HG03039 (cell line): ENCODE results near the gene DENND1A.
"Not testable (repeated sequence)": the region's sequence is repeated elsewhere in the genome, so short reads cannot be mapped to it uniquely, and the experiment has no call there.

Source experiments
- ATAC-seq: cut with Tn5 transposase; IDR thresholded peaks from one replicate; pipeline ENCODE4 v1.9.1; 2021; ENCODE audit warnings: mild to moderate bottlenecking, moderate library complexity; ENCODE audit not compliant: unreplicated experiment

Gene DENND1A

GRCh38 chr9:123742009-123742767 is 187.7 kb downstream of the DENND1A start:
- ATAC-seq, result no peak

GRCh38 chr9:123741214-123741613 is 188.7 kb downstream of the DENND1A start:
- no peak for ATAC-seq

GRCh38 chr9:123739902-123740301 is 190.0 kb downstream of the DENND1A start:
- ATAC-seq, result no peak

- ATAC-seq, result no peak
Measured at GRCh38 chr9:123739387-123739786, 190.5 kb downstream of the DENND1A start.

GRCh38 chr9:123738648-123739047 is 191.3 kb downstream of the DENND1A start:
- no peak for ATAC-seq

GRCh38 chr9:123735376-123735775 is 194.6 kb downstream of the DENND1A start:
- no peak for ATAC-seq

GRCh38 chr9:123728571-123728970 is 201.4 kb downstream of the DENND1A start:
- ATAC-seq, result not testable (repeated sequence)

- ATAC-seq, result no peak
Measured at GRCh38 chr9:123727332-123727731, 202.6 kb downstream of the DENND1A start.

GRCh38 chr9:123725389-123725788 is 204.5 kb downstream of the DENND1A start:
- no peak for ATAC-seq

GRCh38 chr9:123724211-123724796 is 205.6 kb downstream of the DENND1A start:
- no peak for ATAC-seq

- ATAC-seq, result no peak
Measured at GRCh38 chr9:123723135-123723875, 206.6 kb downstream of the DENND1A start.

GRCh38 chr9:123722378-123722777 is 207.5 kb downstream of the DENND1A start:
- ATAC-seq, result no peak

- ATAC-seq, result no peak
Measured at GRCh38 chr9:123718188-123718587, 211.7 kb downstream of the DENND1A start.

- no peak for ATAC-seq
Measured at GRCh38 chr9:123717581-123718175, 212.2 kb downstream of the DENND1A start.

GRCh38 chr9:123716339-123716945 is 213.5 kb downstream of the DENND1A start:
- ATAC-seq, result no peak

- ATAC-seq, result no peak
Measured at GRCh38 chr9:123715258-123715657, 214.7 kb downstream of the DENND1A start.

GRCh38 chr9:123713282-123713681 is 216.6 kb downstream of the DENND1A start:
- ATAC-seq, result no peak

GRCh38 chr9:123712399-123712798 is 217.5 kb downstream of the DENND1A start:
- ATAC-seq, result no peak

- no peak for ATAC-seq
Measured at GRCh38 chr9:123710299-123710698, 219.6 kb downstream of the DENND1A start.

- ATAC-seq, result no peak
Measured at GRCh38 chr9:123702483-123702882, 227.4 kb downstream of the DENND1A start.

GRCh38 chr9:123697686-123698085 is 232.2 kb downstream of the DENND1A start:
- ATAC-seq, result no peak
